GM20000 (cell line): Measurements from ENCODE around the gene INKA2.

Source experiments
- DNase-seq: peaks from one replicate; pipeline ENCODE4 v3.0.0; 2012; ENCODE audit warnings: low spot score
- CTCF ChIP-seq: IDR thresholded peaks from 2 replicates; pipeline ENCODE4 v1.5.1; 2012; ENCODE audit warnings: mild to moderate bottlenecking, control low read depth; ENCODE audit errors: extremely low read depth, missing control alignments

Gene INKA2

DNA sequence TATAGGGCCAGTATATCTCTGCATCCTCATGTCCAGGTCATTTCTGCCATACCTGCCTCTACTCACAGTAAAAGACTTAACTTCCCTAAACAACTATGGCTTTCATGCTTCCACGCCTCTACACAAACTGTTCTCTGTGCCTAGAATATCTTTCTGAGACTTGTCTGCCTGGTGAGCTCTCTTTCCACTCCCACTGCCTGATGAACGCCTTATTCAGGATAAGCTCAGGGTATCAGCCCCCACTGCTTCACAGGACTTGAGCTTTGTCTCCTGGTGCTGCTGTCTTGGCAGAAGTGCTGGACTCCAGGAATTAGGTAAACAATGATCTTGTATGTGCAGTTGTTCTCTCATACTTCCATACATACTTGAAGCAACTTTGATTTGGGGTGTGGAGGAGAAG, 11.7 kb upstream of the INKA2 start:
- DNase-seq = no peak
- TF ChIP-seq CTCF = no peak

GRCh38 chr1:111749628-111750027, 10.4 kb upstream of the INKA2 start:
- TF ChIP-seq CTCF = no peak
- no peak for DNase-seq

DNA sequence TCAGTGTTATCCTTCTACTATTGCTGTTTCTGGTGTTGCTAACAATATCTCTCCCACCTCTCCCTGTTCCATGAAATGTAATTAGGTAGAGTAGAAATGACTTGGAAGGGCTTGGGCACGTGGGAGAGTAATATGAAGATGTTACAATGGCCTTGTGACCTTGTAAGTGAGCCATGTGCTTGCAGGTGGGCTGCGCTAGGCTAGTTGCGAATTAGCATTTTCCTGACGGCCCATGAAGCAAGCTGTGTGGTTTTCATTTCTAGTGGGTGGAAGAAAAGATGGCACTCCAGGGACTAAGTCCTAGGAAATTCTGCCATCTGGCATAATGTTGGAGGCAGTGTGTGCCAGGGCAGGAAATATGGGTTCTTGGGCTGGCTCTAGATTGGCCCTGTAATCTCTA, 8.8 kb upstream of the INKA2 start:
- no peak for TF ChIP-seq CTCF

DNA sequence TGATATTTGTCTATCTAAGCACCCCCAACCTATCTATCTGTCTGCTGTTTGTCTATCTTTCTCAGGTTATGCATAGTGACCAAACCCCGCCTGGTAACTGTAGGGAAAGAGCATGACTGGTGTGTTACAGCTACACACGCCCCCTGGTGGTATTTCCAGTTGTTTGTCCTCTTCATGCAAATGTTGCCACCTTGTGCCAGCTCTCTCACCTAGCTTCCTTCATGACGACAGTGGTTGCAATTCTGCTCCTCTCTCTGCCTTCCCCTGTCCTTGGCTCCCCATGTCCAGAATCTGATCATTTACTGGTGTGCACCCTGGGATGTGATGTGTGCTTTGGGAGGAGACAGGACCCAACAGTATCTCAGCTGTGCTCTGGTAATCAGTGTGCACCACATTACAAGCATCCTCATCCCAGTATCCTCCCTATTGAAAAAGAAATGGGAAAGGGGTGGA, 8.1 kb upstream of the INKA2 start:
- TF ChIP-seq CTCF = peak; percentile 63
- DNase-seq = peak; percentile 77

More for the DNA sequence above, 8.8 kb upstream of the INKA2 start:
- DNase-seq = no peak

DNA sequence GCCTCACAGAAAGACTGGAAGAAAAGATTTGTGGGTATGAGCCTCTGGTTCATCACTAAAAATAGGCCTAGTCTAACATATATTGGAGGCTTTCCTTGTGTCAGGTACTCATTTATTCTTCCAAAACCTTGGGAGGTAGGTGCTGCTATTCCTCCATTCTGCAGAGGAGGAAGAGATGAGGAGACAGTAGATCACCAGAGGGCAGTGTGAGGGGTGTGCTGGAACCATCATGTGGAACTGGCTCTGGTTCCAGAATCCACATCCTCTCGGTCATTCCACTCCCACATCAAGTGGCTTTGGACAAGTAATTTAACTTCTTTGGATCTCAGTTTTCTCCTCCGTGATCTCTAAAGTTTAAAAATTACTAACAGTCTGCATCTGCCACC, 7.4 kb upstream of the INKA2 start:
- TF ChIP-seq CTCF = no peak
- no peak for DNase-seq

DNA sequence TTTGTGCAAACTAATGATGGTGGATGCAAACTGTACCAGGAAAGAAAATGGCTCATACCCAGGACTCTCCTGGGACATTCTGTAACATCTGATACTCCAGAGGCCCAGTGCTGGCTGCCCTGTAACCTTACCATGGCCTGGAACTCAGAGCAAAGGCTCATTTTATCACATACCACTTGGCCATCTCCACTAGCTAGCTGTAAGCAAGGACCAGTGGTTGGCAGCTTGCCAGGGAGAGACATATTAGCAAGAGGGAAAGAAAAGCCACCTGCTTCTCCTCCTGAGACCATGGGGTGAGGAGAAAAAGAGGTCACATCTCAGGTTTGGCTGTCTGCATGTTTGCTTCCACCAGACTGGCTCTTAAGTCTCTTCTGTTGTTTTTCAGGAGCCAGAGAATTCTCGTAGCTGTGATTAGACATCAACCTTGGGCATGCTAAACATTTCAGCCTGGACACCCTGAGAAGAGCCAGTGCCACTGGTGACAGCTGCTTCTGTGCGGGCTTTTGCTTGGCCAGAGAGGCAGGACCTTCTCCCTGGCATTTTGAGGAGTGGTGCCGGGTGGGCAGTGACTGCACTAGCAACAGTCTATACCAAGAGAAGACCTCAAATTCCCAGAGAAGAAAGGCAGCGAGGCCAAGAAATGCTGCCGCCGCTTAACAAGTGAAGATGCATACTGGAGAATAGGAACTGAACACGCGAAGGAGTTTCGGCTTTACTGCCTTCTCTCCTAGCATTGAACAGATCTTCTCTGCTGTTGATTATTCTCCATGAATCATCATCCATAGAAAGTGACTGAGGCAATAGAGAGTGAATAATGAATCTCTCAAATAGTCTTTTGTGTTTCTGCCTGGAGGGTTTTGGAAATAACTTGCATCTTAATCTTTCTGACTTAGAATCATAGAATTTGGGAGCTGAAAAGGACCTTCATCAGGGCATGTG, 6.7 kb upstream of the INKA2 start:
- TF ChIP-seq CTCF = no peak
- DNase-seq = no peak

DNA sequence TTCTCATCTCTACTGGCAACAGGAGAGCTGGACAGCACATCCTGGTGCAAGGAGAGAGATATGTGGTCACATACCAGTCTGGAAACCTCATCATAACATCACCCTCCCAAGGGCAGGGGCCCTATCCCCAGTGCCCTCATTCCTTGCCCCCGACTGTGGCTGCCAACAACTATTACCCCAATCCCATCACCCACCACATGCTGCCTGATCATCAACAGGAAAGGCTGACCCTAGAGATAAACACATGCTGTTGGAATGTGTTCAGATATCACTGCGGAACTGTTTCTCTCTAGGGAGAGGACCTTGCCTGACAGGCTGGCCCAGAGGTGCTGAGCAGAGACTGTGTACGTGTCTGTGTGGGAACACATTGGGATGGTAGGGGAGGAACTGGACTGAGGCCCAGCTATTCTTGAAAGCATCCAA, 4.5 kb upstream of the INKA2 start:
- no peak for DNase-seq

More for the DNA sequence above, 4.5 kb upstream of the INKA2 start:
- no peak for TF ChIP-seq CTCF
